Effector CD8-positive, alpha-beta T cell (primary cell): ENCODE data around the gene RAI14.

Experiments used
- DNase-seq: peaks from one replicate; lab custom pipeline; 2025; lab: John Stamatoyannopoulos, UW

RAI14 gene

GRCh38 chr5:34648039-34648839, 7.9 kb upstream of the RAI14 start:
- no peak for DNase-seq

- DNase-seq: no peak
These were observed 7.3 kb upstream of the RAI14 start for GRCh38 chr5:34648840-34649158.

GRCh38 chr5:34651791-34652190, 4.3 kb upstream of the RAI14 start:
- no peak for DNase-seq

- DNase-seq: no peak
These were observed 3.7 kb upstream of the RAI14 start for GRCh38 chr5:34652466-34652865.

- no peak for DNase-seq
These were observed 3.2 kb upstream of the RAI14 start for GRCh38 chr5:34652914-34653313.

GRCh38 chr5:34653708-34654107, 2.4 kb upstream of the RAI14 start:
- no peak for DNase-seq

GRCh38 chr5:34655354-34655991, 655 bp upstream of the RAI14 start:
- DNase-seq: no peak

- DNase-seq: no peak
These were observed 659 bp downstream of the RAI14 start for GRCh38 chr5:34656700-34657273.

- DNase-seq: no peak
These were observed 1.3 kb downstream of the RAI14 start for GRCh38 chr5:34657274-34657921.

- no peak for DNase-seq
These were observed 1.9 kb downstream of the RAI14 start for GRCh38 chr5:34657988-34658387.

GRCh38 chr5:34659168-34659567, 3.0 kb downstream of the RAI14 start:
- DNase-seq: no peak

- no peak for DNase-seq
These were observed 4.3 kb downstream of the RAI14 start for GRCh38 chr5:34660444-34660843.

- no peak for DNase-seq
These were observed 7.8 kb downstream of the RAI14 start for GRCh38 chr5:34663771-34664496.

- no peak for DNase-seq
These were observed 10.4 kb downstream of the RAI14 start for GRCh38 chr5:34666392-34667080.

- no peak for DNase-seq
These were observed 11.6 kb downstream of the RAI14 start for GRCh38 chr5:34667705-34668104.

- DNase-seq: no peak
These were observed 13.9 kb downstream of the RAI14 start for GRCh38 chr5:34669931-34670516.

- DNase-seq: no peak
These were observed 16.1 kb downstream of the RAI14 start for GRCh38 chr5:34672196-34672595.

- no peak for DNase-seq
These were observed 17.5 kb downstream of the RAI14 start for GRCh38 chr5:34673463-34674125.

GRCh38 chr5:34674187-34674586, 18.1 kb downstream of the RAI14 start:
- DNase-seq: no peak

GRCh38 chr5:34675857-34676256, 19.7 kb downstream of the RAI14 start:
- DNase-seq: no peak

GRCh38 chr5:34676416-34676815, 20.3 kb downstream of the RAI14 start:
- DNase-seq: no peak
